ENCODE results near the gene SPNS3.

Gene SPNS3

GRCh38 chr17:4509401-4509800 lies 75.7 kb downstream of the SPNS3 start:
- DNase-seq (ENCODE audit: low read depth in 2 of 2), result no peak

GRCh38 chr17:4509923-4510617 lies 76.3 kb downstream of the SPNS3 start:
- no peak for DNase-seq (ENCODE audit: low read depth in 2 of 2)

GRCh38 chr17:4510618-4510941 lies 76.8 kb downstream of the SPNS3 start:
- DNase-seq (ENCODE audit: low read depth in 2 of 2), result no peak

GRCh38 chr17:4511199-4511932 lies 77.6 kb downstream of the SPNS3 start:
- no peak for DNase-seq (ENCODE audit: low read depth in 2 of 2)

- DNase-seq (ENCODE audit: low read depth in 2 of 2), result no peak
These were observed 78.7 kb downstream of the SPNS3 start for GRCh38 chr17:4512156-4513112.

- no peak for DNase-seq (ENCODE audit: low read depth in 2 of 2)
These were observed 79.6 kb downstream of the SPNS3 start for GRCh38 chr17:4513113-4514032.

GRCh38 chr17:4514206-4514605 lies 80.5 kb downstream of the SPNS3 start:
- no peak for DNase-seq (ENCODE audit: low read depth in 2 of 2)

GRCh38 chr17:4514779-4515178 lies 81.0 kb downstream of the SPNS3 start:
- DNase-seq (ENCODE audit: low read depth in 2 of 2), result no peak

GRCh38 chr17:4515501-4515900 lies 81.8 kb downstream of the SPNS3 start:
- no peak for DNase-seq (ENCODE audit: low read depth in 2 of 2)

GRCh38 chr17:4516735-4517134 lies 83.0 kb downstream of the SPNS3 start:
- DNase-seq (ENCODE audit: low read depth in 2 of 2), result no peak

- no peak for DNase-seq (ENCODE audit: low read depth in 2 of 2)
These were observed 85.2 kb downstream of the SPNS3 start for GRCh38 chr17:4518901-4519300.

GRCh38 chr17:4519361-4519788 lies 85.6 kb downstream of the SPNS3 start:
- DNase-seq (ENCODE audit: low read depth in 2 of 2), result no peak

- DNase-seq (ENCODE audit: low read depth in 2 of 2), result no peak
These were observed 86.5 kb downstream of the SPNS3 start for GRCh38 chr17:4520060-4520893.

GRCh38 chr17:4520894-4521600 lies 87.3 kb downstream of the SPNS3 start:
- no peak for DNase-seq (ENCODE audit: low read depth in 2 of 2)

- DNase-seq (ENCODE audit: low read depth in 2 of 2), result no peak
These were observed 88.9 kb downstream of the SPNS3 start for GRCh38 chr17:4522661-4523060.

- DNase-seq (ENCODE audit: low read depth in 2 of 2), result no peak
These were observed 90.2 kb downstream of the SPNS3 start for GRCh38 chr17:4523946-4524345.

- DNase-seq (ENCODE audit: low read depth in 2 of 2), result no peak
These were observed 92.1 kb downstream of the SPNS3 start for GRCh38 chr17:4525691-4526397.

GRCh38 chr17:4527134-4527533 lies 93.4 kb downstream of the SPNS3 start:
- DNase-seq (ENCODE audit: low read depth in 2 of 2), result no peak

- DNase-seq (ENCODE audit: low read depth in 2 of 2), result no peak
These were observed 93.9 kb downstream of the SPNS3 start for GRCh38 chr17:4527566-4528125.

Measured in stimulated activated CD4-positive, alpha-beta T cell treated with anti-CD3 and anti-CD28 coated beads, Interleukin-1b, Interleukin-23, amount 100 ng/mL, for 1 hour (primary cell).